Gastroesophageal sphincter (tissue), 4 donors: Measurements from ENCODE around the gene CACNB4. TPM values are rescaled to one million over a fixed set of nuclear protein-coding genes. Genes with fewer than 3 reads are reported as not detected.
"Not testable (repeated sequence)": the region's sequence is repeated elsewhere in the genome, so short reads cannot be mapped to it uniquely, and the experiment has no call there.

Source experiments
- ATAC-seq: fragments of 150-250 bp; one replicate; pipeline ENCODE4 v1.9.1; 2016; ENCODE audit warnings: mild to moderate bottlenecking, moderate library complexity
- H3K27ac ChIP-seq, 4 donors: fragments of 200-600 bp; sonication (generic) in 3 of 4; 1 replicate in 3 of 4; 2 replicates in 1 of 4; pipeline ENCODE4 v1.5.1; 2016 to 2019
- H3K27me3 ChIP-seq: fragments of 200-600 bp; sonication (generic); one replicate; pipeline ENCODE4 v1.5.1; 2019
- H3K36me3 ChIP-seq, 2 donors: fragments of 200-600 bp; sonication (generic); one replicate each; pipeline ENCODE4 v1.5.1; 2019; ENCODE audit warnings: control low read depth in 1 of 2
- H3K4me1 ChIP-seq, 3 donors: fragments of 200-600 bp; sonication (generic); 1 replicate in 2 of 3; 2 replicates in 1 of 3; pipeline ENCODE4 v1.5.1; 2016 to 2019; ENCODE audit warnings: control low read depth in 2 of 3
- H3K4me3 ChIP-seq, 2 donors: fragments of 200-600 bp; sonication (generic); one replicate each; pipeline ENCODE4 v1.5.1; 2019; ENCODE audit warnings: mild to moderate bottlenecking in 1 of 2, moderate library complexity in 1 of 2
- H3K9me3 ChIP-seq, 3 donors: fragments of 200-600 bp; sonication (generic); one replicate each; pipeline ENCODE4 v1.5.1; 2017 to 2019; ENCODE audit warnings: control low read depth in 2 of 3
- EP300 ChIP-seq: sonication (generic); formaldehyde crosslinking; IDR thresholded peaks from one replicate; pipeline ENCODE4 v1.6.1; 2017; ENCODE audit warnings: antibody characterized with exemption, mild to moderate bottlenecking
- POLR2A ChIP-seq, 2 donors: fragments of 450-650 bp; IDR thresholded peaks; one replicate each; pipeline ENCODE4 v1.6.1; 2017; ENCODE audit warnings: antibody characterized with exemption in 2 of 2, mild to moderate bottlenecking in 2 of 2, moderate library complexity in 1 of 2
- POLR2AphosphoS5 ChIP-seq: sonication (generic); formaldehyde crosslinking; IDR thresholded peaks from one replicate; pipeline ENCODE4 v1.6.1; 2017; ENCODE audit warnings: antibody characterized with exemption
- WGBS, 2 donors: methylation state at CpG; one replicate each; pipeline ENCODE4 v1.1.5; 2018; ENCODE audit warnings: low coverage in 1 of 2; 5-methylcytosine and 5-hydroxymethylcytosine counted together
- total RNA-seq, 4 donors: library from RNA; depleted of rRNA; stranded (reverse); fragments of >200 nt; gene quantifications; one replicate each; pipeline ENCODE4 v1.1.0, GENCODE V29; 2016
- TF ChIP-seq, protein P1 (sequence below), 4 experiments: fragments of 200-600 bp in 2 of 4; fragments of 450-650 bp in 2 of 4; sonication (generic) in 1 of 4; IDR thresholded peaks; one replicate each; pipeline ENCODE4 v1.5.1; 2017 to 2019; ENCODE audit warnings: antibody characterized with exemption in 4 of 4, mild to moderate bottlenecking in 2 of 4, moderate library complexity in 2 of 4

The CACNB4 gene
- total RNA-seq, 4 donors from 2014 or later: 1.4 to 5.4 (median 1.9) TPM

DNA sequence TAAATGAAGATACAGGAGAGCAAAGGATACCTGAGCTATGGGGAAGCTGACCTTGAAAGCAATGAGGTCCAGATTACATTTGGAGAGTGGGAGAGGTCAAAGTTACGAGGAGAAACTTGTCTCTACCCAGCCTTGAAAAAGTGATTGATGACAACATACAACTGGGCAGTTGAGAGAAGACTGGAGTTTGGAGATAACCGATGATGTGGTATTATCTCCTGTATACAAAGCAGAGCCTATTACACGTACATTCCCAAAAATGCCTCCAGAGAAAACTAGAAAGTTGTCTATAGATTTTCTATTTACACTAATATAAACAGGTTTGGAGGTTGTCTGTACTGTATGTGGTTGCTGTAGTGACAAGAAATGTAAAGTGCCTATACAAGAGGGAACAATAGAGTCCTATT lies 299.0 kb downstream of the CACNB4 start:
- Histone ChIP-seq H3K4me1 (no peaks in the 10 kb centered on the region), H3K27ac (no peak overlapping the region), H3K27me3 (no peaks in the 10 kb centered on the region), H3K36me3 (peaks cover 0 to 47% of the 10 kb centered on the region in 2 donors), H3K4me3 (no peak overlapping the region), H3K9me3 (no peaks in the 10 kb centered on the region)
- TF ChIP-seq POLR2AphosphoS5 (no peak), EP300 (no peak), POLR2A (IDR thresholded peaks at IDR 0.05) (no peak)
- TF ChIP-seq, protein P1, sequence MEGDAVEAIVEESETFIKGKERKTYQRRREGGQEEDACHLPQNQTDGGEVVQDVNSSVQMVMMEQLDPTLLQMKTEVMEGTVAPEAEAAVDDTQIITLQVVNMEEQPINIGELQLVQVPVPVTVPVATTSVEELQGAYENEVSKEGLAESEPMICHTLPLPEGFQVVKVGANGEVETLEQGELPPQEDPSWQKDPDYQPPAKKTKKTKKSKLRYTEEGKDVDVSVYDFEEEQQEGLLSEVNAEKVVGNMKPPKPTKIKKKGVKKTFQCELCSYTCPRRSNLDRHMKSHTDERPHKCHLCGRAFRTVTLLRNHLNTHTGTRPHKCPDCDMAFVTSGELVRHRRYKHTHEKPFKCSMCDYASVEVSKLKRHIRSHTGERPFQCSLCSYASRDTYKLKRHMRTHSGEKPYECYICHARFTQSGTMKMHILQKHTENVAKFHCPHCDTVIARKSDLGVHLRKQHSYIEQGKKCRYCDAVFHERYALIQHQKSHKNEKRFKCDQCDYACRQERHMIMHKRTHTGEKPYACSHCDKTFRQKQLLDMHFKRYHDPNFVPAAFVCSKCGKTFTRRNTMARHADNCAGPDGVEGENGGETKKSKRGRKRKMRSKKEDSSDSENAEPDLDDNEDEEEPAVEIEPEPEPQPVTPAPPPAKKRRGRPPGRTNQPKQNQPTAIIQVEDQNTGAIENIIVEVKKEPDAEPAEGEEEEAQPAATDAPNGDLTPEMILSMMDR (IDR thresholded peaks at IDR 0.05): no peak
- ATAC-seq: no peak
- 76 to 100% methylated on average over 3 of the region's 3 CpGs for WGBS, 2 donors

DNA sequence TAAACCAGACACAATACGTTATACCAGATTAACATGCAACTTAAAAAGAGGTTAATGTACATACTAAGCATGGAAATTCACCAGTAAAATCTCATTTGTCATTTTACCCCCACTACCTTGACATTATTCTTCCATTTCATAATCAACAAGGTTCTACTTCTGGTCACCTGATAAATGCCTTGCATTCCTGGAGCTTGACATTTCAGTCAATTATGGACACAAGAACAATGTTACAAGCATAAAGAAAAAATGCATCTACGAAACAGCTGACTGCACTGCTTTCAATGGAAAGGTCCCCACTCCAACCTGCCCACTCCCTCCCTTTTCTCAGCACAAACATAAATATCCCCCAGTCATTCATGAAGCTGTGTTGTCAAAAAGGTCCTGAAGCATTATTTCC lies 302.1 kb downstream of the CACNB4 start:
- H3K27me3 ChIP-seq: no peaks in the 10 kb centered on the region
- TF ChIP-seq EP300 (no peak), POLR2AphosphoS5 (no peak), POLR2A (IDR thresholded peaks at IDR 0.05) (no peak)
- TF ChIP-seq, protein P1 (IDR thresholded peaks at IDR 0.05): no peak

DNA sequence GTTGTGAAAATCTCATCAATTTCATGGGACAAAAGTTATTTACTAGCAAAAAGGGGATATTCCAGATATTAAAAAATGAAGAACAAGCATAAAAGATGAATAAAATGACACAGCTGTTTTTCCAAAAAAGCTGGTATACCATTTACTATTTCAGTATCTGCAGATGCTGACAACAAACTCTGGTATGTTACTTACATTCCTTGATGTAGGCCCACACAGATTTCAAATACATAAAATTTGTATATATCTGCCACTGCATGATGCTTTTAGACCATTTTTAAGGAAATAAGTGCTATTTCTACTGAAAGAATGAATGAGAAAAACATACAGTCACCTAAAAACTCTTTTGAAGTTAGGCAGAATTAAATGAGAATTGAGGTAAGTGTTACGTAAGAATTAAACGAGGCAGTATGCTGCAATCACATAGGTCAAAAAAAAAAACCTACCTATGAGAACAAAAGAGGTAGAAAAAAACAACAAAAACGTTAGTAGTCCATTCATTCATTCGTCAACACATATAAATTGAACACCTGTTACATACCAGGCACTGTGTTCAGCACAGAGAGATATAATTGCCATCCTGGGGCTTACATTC lies 303.1 kb downstream of the CACNB4 start:
- no peaks in the 10 kb centered on the region for H3K4me1 ChIP-seq
- H3K4me3 ChIP-seq: no peak overlapping the region
- TF ChIP-seq POLR2AphosphoS5 (no peak), EP300 (no peak), POLR2A (IDR thresholded peaks at IDR 0.05) (no peak)
- TF ChIP-seq, protein P1 (IDR thresholded peaks at IDR 0.05): no peak
- no peaks in the 10 kb centered on the region for H3K9me3 ChIP-seq
- peaks cover 0 to 31% of the 10 kb centered on the region in 2 donors for H3K36me3 ChIP-seq
- ATAC-seq: no peak
- 68 to 84% methylated on average over 2 to 4 of the region's 4 CpGs for WGBS, 2 donors
- H3K27ac ChIP-seq: no peak overlapping the region
- H3K27me3 ChIP-seq: no peaks in the 10 kb centered on the region

More for the DNA sequence above, 302.1 kb downstream of the CACNB4 start:
- Histone ChIP-seq H3K27ac (no peak overlapping the region), H3K9me3 (no peaks in the 10 kb centered on the region), H3K4me1 (no peaks in the 10 kb centered on the region), H3K36me3 (peaks cover 0 to 37% of the 10 kb centered on the region in 2 donors), H3K4me3 (no peak overlapping the region)
- no peak for ATAC-seq
- WGBS, 2 donors: 94 to 100% methylated on average over 2 of the region's 2 CpGs

DNA sequence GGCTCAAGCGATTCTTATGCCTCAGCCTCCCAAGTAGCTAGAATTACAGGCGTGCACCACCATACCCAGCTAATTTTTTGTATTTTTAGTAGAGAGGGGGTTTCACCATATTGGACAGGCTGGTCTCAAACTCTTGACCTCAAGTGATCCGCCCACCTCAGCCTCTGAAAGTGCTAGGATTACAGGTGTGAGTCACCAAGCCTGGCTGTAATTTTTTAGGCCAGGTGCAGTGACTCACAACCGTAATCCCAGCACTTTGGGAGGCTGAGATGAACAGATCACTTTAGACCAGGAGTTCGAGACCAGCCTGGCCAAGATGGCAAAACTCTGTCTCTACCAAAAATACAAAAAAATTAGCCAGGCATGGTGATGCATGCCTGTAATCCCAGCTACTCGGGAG lies 304.4 kb downstream of the CACNB4 start:
- H3K4me1 ChIP-seq, H3K27ac ChIP-seq, H3K9me3 ChIP-seq, ATAC-seq, H3K27me3 ChIP-seq, H3K4me3 ChIP-seq: not testable (repeated sequence)
- 93 to 100% methylated on average over 3 of the region's 6 CpGs for WGBS, 2 donors
- peaks cover 0 to 23% of the 10 kb centered on the region in 2 donors for H3K36me3 ChIP-seq

GRCh38 chr2:151793123-151793522 lies 305.7 kb downstream of the CACNB4 start:
- H3K27me3 ChIP-seq: no peaks in the 10 kb centered on the region
- H3K27ac ChIP-seq: no peak overlapping the region
- H3K4me1 ChIP-seq: no peaks in the 10 kb centered on the region
- no peak for TF ChIP-seq POLR2AphosphoS5
- TF ChIP-seq EP300: no peak
- TF ChIP-seq, protein P1 (IDR thresholded peaks at IDR 0.05): no peak
- TF ChIP-seq POLR2A (IDR thresholded peaks at IDR 0.05): no peak
- H3K9me3 ChIP-seq: no peaks in the 10 kb centered on the region
- WGBS, 2 donors: 87% methylated on average over 3 of the region's 3 CpGs
- peaks cover 0 to 24% of the 10 kb centered on the region in 2 donors for H3K36me3 ChIP-seq
- no peak overlapping the region for H3K4me3 ChIP-seq
- no peak for ATAC-seq
